Ishikawa (cell line): ENCODE measurements around the gene HNRNPM.

Source experiments
- CEBPB ChIP-seq: IDR thresholded peaks from 2 replicates; pipeline ENCODE4 v1.6.1; 2012
- CREB1 ChIP-seq: IDR thresholded peaks from 2 replicates; pipeline ENCODE4 v1.6.1; 2012; ENCODE audit warnings: low read depth
- EP300 ChIP-seq: IDR thresholded peaks from 2 replicates; pipeline ENCODE4 v1.6.1; 2012; ENCODE audit warnings: borderline replicate concordance
- FOXM1 ChIP-seq: IDR thresholded peaks from 2 replicates; pipeline ENCODE4 v1.6.1; 2012; ENCODE audit warnings: low read depth, borderline replicate concordance
- MAX ChIP-seq: IDR thresholded peaks from 2 replicates; pipeline ENCODE4 v1.6.1; 2012
- RAD21 ChIP-seq: IDR thresholded peaks from 2 replicates; pipeline ENCODE4 v1.6.1; 2012; ENCODE audit warnings: low read depth
- TCF12 ChIP-seq: IDR thresholded peaks from 2 replicates; pipeline ENCODE4 v1.6.1; 2012; ENCODE audit warnings: low read depth
- USF1 ChIP-seq: IDR thresholded peaks from 2 replicates; pipeline ENCODE4 v1.6.1; 2012
- TF ChIP-seq, protein P1 (sequence below): IDR thresholded peaks from 2 replicates; pipeline ENCODE4 v1.6.1; 2012; ENCODE audit warnings: low read depth, mild to moderate bottlenecking

DNA sequence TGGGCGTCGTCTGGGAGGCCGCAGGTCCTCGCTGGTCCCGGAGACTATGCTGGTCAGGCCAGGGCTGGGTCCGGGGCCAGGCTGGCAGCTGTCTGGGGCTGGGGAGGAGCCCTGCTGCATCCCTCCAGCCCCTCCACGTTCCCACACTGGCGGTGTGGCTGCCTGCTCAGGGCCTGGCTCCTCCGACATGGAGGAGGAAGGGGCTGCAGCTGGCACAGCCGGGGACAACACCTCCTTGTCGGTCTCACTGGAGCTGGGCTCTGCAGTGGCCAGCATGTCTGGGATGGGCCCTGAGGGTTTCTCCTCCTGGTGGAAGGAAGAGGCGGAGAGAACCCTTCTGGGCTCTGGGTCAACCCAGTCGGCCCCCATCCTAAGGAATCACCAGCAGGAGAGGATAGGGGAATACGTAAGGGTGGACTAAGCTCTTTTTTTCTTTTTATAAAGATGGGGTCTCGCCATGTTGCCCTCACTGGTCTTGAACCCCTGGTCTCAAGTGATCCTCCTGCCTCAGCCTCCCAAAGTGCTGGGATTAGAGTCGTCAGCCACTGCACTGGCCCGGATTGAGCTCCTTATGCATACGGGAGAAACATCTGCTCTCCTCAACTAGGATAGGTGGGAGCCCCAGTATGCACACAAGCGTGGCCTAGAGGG is 68.4 kb downstream of the HNRNPM start:
- TF ChIP-seq, protein P1, sequence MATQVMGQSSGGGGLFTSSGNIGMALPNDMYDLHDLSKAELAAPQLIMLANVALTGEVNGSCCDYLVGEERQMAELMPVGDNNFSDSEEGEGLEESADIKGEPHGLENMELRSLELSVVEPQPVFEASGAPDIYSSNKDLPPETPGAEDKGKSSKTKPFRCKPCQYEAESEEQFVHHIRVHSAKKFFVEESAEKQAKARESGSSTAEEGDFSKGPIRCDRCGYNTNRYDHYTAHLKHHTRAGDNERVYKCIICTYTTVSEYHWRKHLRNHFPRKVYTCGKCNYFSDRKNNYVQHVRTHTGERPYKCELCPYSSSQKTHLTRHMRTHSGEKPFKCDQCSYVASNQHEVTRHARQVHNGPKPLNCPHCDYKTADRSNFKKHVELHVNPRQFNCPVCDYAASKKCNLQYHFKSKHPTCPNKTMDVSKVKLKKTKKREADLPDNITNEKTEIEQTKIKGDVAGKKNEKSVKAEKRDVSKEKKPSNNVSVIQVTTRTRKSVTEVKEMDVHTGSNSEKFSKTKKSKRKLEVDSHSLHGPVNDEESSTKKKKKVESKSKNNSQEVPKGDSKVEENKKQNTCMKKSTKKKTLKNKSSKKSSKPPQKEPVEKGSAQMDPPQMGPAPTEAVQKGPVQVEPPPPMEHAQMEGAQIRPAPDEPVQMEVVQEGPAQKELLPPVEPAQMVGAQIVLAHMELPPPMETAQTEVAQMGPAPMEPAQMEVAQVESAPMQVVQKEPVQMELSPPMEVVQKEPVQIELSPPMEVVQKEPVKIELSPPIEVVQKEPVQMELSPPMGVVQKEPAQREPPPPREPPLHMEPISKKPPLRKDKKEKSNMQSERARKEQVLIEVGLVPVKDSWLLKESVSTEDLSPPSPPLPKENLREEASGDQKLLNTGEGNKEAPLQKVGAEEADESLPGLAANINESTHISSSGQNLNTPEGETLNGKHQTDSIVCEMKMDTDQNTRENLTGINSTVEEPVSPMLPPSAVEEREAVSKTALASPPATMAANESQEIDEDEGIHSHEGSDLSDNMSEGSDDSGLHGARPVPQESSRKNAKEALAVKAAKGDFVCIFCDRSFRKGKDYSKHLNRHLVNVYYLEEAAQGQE, result no peak
- TF ChIP-seq RAD21, result no peak
- 0 out of 2 replicates have a peak, but pooled peaks have one; percentile 12 for TF ChIP-seq EP300
- no peak for TF ChIP-seq CEBPB
- TF ChIP-seq CREB1, result no peak
- no peak for TF ChIP-seq USF1
- TF ChIP-seq TCF12, result no peak
- no peak for TF ChIP-seq FOXM1
- TF ChIP-seq MAX, result no peak
